Stimulated activated CD8-positive, alpha-beta memory T cell treated with anti-CD3 and anti-CD28 coated beads, Interleukin-2, amount 100 ng/mL, for 48 hours (primary cell): ENCODE measurements around the gene ARL4A.

Experiments used
- DNase-seq, 2 donors: peaks; one replicate each; pipeline ENCODE4 v3.0.0-alpha.2; 2020; ENCODE audit warnings: low read depth in 2 of 2

ARL4A gene

DNA sequence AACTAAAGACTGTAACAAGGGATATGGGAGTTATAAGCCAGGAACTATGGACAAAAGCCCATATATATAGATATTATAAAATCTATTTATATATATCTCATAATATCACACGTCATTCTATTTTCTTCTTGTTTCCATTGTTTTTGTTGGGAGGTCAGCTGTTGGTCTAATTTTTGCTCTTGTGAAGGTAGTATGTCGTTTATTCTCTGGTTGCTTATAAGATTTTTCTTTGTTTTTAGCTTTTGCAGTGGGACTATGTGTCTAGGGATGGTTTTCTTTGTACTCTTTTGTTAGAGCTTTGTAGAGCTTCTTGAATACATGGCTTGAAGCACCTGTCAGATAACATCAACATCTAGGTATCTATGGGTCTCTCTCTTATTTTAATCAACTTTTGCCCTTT, 14.0 kb downstream of the ARL4A start:
- no peak for DNase-seq

DNA sequence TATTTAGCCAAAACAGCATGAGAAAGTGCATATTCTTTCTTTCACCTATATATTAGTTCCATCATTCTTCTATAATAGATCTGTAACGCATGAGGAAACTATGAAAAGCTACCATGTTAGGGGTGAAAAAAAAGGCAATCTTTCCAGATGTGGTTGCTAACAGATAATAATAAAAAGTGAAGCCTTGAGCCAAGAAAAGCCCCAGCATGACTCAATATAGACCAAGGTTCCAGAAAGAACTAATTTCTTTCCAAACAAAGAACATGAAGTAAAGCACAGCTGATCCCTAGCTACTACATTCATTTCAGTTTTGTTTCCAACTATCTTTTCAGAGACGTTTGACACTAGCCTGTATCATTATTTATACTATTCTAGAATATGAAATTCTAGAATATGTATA, 16.4 kb downstream of the ARL4A start:
- no peak for DNase-seq

DNA sequence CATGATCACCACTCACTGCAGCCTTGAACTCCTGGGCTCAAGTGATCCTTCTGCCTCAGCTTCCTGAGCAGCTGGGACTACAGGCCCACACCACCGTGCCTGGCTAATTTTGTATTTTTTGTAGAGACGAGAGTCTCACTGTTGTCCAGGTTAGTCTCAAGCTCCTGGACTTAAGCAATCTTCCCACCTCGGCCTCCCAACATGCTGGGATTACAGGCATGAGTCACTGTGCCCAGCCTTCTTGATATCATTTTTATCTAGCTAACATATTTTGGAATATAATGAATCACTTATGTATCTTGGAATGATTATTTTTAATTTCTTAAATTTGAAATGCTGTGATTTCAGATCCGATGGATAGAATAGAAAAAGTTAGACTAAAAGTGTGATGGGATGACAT, 18.4 kb downstream of the ARL4A start:
- no peak for DNase-seq

DNA sequence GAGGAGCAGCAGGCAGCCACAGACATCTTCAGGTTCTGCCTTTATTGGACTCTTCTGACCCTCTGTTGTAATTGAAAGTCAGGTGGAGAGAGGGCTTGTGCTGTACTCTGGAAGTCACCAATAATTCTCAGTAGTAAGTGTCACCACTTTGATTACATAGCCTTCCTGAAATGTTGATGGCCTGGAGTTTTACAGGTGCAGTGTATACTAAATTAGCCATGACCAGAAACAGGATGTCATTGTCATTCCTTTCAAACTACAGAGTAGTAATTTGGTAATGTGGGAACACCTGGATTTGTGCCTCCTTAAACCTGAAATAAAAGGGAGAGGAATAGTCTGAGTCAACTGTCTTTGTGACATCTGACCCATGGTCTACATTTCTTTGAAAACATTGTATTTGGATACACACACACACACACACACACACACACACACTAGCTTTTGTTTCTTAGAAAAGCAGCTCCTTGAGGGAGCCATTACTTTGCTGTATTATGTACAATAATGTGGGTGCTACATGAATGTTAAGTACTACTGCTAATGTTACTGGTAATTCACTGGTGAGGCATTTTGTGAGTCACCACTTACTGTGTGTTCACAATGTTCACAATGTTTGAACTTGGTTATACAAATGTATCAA, 19.6 kb downstream of the ARL4A start:
- DNase-seq, result no peak

DNA sequence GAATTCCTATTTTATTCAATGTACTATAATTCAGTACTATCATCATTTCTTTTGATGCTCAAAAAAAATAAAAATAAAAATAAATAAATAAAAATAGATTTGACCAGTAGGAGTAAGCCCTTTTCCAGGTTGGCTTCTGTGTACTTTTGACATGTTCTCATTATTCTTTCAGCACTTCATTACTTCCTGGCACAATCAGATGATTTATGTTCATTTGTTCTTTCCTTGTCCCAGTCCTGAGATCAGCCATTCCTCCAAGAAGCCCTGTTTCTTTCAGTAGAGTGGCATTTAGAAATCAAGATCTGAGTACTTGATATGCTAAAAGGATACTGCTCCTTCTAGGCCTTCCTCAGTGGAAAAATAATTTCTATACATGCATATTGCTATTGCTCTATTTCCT, 20.9 kb downstream of the ARL4A start:
- no peak for DNase-seq

DNA sequence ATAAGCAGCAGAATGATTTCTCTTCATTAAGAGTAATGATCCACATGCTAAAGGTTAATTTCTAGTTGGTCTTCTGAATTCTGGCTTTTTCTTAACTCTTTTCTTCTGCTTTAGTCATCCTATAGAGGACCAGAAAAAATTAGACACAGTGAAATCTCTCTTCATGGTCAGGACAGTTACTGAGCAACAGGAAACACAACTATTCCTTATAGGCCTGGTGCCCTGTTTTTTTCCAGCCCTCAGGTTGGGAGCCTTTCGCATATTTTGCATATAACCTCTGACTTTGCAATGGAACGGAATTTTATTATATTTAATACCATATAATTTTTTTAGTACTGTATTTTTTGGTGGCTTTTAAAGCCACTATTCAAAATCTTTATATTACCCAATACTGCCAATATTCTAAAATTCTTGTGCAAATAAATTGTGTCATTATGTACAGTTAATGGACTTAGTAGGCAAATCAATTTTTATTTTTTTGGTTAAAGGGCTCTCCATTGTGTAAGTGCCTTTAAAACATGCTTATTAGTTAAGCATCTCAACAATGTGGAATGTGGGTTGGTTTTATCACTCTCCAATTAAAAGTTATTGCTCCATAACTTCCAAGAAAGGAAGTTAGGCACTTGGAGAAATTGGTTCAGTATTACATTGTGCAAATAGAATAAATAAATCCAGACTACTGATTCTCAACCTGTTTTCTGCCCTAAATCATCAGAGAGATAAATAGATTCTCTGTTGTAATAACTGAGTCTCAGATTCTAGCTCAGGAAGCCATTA, 22.5 kb downstream of the ARL4A start:
- DNase-seq, result no peak

DNA sequence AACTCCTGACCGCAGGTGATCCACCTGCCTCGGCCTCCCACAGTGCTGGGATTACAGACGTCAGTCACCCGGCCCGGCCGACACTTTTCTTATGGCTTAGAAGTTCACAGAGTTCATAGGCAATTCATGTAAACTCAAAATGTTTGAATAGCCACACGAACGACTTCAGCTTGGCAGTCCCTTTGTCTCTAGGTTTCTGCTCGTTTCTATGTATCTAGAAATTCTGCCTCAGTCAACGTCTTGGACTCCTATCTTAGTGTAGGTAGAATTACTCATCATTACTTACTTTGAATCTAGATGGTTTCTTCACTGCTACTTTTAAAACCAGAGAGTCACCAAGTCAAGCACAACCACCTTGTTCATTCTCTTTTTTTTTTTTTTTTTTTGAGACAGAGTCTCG, 23.7 kb downstream of the ARL4A start:
- no peak for DNase-seq

DNA sequence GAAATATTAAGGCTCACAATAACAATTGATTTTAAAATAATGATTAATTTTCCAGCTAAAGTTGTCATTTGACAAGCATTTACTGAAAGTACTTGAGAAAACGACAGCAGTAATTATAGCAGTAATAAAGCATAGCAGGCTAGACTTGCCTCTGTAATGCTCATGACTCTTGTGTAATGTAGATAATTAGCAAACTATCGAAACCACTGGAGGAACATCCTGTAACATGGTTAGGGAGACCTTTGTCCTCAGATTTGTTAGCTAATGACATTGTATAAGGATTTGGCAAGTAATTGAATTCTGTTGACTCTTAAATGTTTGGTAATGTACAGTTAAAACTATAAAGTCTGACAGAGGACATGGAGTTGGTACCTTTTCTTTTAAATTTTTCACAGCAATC, 24.8 kb downstream of the ARL4A start:
- DNase-seq, result no peak

DNA sequence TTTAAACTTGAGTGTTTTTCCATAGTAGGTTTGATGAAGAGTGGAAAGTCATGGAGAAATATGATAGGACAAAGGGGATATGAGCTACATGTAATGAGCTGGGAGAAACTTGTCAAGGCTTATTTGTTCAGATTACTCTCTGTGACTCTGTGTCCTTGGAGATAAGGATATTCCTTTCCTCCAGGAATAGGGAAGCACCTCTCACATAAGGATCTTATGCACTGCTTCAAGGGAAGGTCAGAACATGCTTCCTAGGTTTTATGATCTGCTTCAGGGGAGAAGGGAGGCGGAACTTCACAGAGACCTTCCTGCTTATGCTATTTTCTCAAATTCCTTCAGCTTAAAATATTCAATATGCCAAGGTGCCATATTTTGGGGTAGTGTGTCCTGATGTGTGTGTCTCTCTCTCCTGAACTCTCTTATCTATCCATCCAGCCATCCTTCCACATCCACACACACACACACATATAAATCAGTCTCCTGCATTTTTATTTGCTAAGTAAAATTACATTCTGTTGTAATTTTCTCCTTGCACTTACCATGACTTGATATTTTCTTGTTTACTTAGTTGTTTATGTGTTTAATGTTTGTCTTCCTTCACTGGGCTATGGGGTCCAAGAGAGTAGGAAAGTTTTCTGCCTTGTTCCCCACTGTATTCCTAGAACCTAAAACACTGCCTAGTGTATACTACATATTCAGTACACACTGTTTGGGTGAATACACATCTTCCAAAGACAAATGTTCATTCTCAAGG, 26.4 kb downstream of the ARL4A start:
- no peak for DNase-seq

DNA sequence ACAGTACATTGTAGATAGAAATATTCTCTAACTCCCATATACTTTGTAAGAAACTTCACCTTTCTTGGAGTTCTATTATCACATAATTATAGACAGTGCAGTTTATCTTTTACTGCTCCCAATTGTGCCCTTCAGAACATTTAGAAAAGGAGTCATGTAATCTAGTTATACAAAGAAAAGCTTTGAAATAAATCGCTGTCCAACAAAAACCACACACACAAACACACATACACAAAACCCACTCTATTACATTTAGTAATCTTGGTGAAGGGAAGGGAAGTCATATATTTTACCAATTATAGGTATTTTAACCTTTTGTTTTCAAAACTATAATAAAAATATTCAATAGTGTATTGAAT, 26.9 kb downstream of the ARL4A start:
- DNase-seq, result no peak

DNA sequence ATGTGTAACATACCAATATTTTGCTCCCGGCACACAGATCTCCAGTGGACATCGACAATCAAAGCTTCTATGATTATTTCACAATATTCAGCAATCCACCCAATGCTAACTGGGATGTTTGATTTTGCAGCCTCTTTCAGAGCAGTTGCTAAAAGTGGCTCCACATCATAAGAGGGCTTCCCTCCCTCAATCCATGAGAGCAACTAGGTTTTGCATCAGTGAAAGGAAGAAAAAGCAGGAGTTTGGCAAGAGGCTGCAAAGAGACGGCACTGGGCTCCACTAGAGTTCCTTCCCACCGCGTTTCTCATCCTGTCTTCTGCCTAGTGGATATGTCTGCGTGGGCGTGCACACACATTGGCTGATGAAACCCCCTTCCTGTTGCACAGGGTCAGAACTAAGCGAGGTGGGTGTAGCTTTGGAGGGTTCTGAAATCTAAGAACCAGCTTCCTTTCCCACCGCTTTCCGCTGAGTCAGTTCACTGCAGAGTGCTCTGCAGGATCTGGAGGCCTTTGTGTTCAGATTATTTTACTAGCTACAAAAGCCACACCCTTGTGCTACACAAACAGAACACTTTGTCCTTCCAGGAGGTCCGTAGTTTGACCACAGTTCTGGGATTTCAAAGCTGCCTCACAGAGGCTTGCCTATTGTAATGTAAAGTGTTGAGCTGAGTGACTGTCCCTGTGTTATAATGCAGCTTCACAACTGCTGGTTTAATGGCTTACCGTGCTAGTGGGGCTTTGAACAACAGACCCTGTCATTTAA, 28.1 kb downstream of the ARL4A start:
- DNase-seq, result peak; percentile 15 to 17

DNA sequence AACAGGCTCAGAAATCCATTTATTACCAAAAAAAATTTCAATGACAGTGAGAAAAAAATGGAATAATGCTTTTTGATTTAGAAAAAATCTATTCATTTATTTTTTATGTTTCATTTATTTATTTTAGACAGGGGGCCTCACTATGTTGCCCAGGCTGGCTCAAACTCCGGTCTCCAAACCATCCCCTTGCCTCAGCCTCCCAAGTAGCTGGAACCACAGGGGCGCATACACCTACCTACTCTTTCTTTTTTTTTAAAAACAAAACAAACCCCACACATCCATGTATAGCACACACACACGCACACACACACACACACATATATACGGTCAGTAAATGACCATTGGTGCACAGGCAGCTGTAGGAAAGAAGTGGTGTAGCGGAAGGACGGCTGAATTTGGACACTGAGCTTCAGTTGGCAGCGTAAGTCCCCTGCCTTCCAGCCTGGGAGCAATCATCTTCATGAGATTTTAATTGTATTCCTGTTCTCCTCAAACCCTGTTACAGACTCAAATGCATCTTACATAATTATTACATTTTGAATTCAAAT, 28.8 kb downstream of the ARL4A start:
- no peak for DNase-seq

DNA sequence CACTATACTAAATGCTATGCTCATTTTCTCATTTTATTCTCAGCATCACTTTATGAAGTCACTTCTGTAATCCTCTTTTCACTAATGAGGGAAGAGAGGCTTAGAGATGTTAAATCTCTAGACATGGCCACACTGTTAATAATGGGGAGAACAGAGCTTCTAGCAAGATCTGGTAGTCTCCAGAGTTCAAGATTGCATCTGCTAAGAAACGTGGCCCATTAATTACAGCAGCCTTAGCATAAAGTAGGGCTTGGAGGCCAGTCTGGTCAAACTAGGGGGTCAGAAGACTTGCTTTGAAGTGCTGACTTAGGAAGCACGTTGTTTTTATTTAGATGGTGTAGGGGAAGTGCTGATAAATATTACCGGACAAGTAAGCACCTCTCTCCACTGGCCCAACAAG, 29.3 kb downstream of the ARL4A start:
- no peak for DNase-seq

DNA sequence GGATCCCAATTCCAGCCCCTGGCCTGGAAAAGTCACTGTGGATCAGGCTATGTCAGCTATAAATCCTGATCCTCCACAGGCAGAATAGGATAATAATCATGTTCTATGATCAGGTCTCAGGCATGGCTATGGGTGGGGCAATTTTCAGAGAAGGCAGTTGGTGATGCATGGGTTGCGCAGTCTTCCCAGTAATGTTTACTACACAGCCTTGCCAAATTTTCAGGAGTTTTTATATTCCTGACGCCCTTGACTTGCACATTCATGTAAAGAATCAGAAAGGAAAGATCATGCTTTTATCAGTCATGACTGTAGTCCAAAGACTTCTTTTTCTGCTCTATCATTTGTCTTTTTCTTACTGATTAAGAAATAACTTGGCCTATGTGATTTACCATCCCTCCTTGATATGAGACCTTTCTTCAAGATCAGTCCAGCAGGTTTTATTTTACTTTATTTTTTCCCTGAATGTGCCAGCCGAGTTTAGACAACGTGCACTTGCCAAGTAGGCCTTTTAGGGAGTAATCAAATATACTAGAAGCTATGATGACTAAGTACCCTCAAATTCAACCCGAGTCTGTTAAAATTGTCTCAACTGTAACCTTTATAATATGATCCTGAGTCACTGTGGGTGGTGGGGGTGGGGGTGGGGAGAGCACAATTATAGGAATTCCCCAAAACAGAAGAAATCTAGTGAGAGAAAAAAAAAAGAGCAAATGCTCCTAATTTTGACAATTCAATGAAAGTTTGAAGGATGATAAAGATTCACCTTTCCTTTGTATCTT, 31.9 kb downstream of the ARL4A start:
- no peak for DNase-seq

DNA sequence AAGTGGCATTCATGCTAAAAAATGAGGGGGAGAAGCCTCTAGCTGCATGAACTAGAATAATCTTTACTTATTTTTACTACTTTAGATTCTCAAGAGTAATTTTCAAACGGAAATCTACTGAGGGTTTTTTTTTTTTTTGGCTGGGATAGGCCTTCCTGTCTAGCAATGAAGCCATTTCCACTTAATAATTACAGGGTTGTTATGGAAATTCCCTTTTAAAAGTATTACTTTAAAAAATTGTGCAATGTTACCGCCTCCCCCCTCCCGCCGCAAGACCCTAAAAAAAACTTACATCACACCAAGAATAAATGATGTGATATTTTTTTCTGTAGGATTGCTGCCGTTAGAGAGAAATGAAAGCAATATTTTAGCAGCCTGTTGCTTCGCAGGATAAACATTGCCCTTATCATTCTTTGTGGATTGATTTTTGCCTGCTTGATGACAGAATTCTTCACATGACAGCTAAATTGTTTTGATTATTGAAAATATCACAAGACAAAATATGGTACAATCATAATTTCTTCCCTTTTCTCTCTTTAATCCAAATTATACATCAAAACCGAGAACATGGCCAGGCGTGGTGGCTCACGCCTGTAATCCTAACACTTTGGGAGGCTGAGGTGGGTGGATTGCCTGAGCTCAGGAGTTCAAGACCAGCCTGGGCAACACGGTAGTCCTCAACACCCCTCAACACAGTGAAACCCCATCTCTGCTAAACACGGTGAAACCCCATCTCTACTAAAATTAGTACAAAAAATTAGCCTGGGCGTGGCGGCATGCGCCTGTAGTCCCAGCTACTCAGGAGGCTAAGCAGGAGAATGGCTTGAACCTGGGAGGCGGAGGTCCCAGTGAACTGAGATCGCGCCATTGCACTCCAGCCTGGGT, 32.8 kb downstream of the ARL4A start:
- DNase-seq, result no peak

DNA sequence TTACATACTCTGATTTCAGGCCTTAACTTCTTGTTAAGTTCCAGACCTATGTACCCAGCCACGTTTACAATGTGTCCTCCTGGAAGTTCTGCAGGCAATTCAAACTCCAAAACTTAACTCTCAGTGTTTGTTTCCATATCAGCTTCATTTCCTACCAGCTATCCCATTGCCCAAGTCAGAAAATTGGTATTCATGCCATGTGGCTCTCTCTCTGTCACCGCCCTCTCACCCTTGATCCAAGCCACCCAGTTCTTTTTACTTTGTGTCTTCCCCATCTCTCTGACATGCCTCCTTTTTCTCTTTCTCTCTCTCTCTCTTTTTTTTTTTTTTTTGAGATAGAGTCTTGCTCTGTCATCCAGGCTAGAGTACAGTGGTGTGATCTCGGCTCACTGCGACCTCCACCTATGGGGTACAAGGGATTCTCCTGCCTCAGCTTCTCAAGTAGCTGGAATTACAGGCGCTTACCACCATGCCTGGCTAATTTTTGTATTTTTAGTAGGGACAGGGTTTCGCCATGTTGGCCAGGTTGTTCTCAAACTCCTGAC, 33.9 kb downstream of the ARL4A start:
- DNase-seq, result no peak

DNA sequence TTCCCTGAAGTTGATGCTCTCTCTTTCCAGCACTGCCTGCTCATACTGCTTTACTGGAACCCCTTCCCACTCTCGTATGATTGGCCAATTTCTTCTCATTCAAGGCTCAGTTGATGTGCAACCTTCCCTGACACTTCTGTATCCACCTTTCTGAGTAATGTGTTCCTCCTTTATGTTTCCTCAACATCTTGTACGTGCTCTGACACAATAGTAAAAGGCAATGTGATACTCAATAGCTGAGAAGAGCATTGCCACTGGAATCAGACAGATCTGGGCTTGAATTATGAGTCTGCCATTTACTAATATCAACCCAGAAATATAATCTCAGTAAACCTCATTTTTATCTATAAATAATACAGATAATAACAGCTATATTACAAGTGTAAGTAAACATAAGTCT, 34.7 kb downstream of the ARL4A start:
- DNase-seq, result no peak

DNA sequence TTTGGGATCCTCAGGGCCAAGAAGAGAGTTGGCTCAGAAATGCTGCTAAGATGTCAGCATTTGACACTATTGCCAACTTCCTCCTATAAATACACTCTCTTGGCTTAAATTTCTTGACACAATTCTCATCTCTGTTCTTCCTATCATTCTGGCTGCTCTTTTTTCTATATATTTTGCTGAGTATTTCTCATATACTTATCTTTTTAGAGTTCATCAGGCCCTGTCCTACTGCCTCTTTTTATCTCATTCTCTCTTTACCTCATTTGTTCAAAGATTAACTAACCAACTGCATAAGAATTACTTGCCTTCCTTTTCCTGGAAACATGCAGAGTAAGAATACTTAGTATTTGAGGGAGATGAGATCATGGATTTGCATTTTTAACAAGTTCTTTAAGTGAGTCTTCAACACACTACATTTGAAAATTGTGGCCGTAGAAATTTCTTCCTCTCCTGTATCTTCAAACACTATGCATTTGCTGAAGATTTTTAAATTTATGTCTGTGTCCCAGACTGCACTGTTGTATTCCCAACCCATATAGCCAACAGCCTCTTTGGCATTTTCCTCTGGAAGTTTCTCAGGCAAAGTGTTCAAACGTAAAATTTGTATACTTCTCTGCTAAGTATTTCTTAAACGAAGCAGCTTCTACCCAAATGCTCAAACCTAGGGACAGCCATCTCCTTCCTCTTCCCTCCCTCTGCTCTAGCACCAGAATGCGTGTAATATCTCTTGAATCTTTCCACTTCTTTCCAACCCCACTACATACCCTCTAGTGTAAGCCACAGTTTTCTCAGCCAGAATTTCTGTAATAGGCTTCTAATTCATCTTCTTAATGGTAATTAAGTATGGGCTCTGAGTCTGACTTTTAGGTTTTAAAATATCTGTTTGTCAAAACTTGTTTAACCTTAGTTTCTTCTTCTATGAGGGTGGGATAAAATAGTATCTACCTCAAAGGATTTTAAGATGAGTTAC, 35.5 kb downstream of the ARL4A start:
- DNase-seq, result no peak
